HepG2 (cell line): ENCODE results near the gene CDKN1C. TPM values are rescaled to one million over a fixed set of nuclear protein-coding genes. Genes with fewer than 3 reads are reported as not detected.
A peak's percentile ranks its signal among the peaks of the same experiment; 100 is the strongest.

Experiments
- ARID5B ChIP-seq: IDR thresholded peaks from 2 replicates; pipeline ENCODE4 v1.4.0; 2020; ENCODE audit warnings: mild to moderate bottlenecking, missing genetic modification reagents
- CC2D1A ChIP-seq: sonication (generic); formaldehyde crosslinking; IDR thresholded peaks from 2 replicates; pipeline ENCODE4 v1.8.1; 2023; ENCODE audit warnings: mild to moderate bottlenecking, missing genetic modification reagents
- ELF3 ChIP-seq: IDR thresholded peaks from 2 replicates; pipeline ENCODE4 v1.6.1; 2016; ENCODE audit warnings: missing genetic modification reagents, missing compliant biosample characterization
- FOSL2 ChIP-seq: sonication (generic); formaldehyde crosslinking; IDR thresholded peaks from 2 replicates; pipeline ENCODE4 v1.4.0; 2020; ENCODE audit warnings: missing genetic modification reagents
- FOXO1 ChIP-seq: sonication (generic); formaldehyde crosslinking; IDR thresholded peaks from 2 replicates; pipeline ENCODE4 v1.4.0; 2020; ENCODE audit warnings: missing genetic modification reagents
- HIC2 ChIP-seq: sonication (generic); formaldehyde crosslinking; IDR thresholded peaks from 2 replicates; pipeline ENCODE4 v1.9.0; 2022; ENCODE audit warnings: low read depth, missing genetic modification reagents
- KMT2A ChIP-seq: sonication (generic); formaldehyde crosslinking; IDR thresholded peaks from 2 replicates; pipeline ENCODE4 v1.4.0; 2020; ENCODE audit warnings: missing genetic modification reagents
- PCBP1 ChIP-seq: fragments of 200-400 bp; formaldehyde crosslinking; IDR thresholded peaks from 2 replicates; pipeline ENCODE4 v1.6.1; 2017; ENCODE audit warnings: mild to moderate bottlenecking, low read depth, low read length, borderline replicate concordance
- SAP130 ChIP-seq: IDR thresholded peaks from 2 replicates; pipeline ENCODE4 v1.6.1; 2016; ENCODE audit warnings: low read depth
- ZFX ChIP-seq: sonication (generic); formaldehyde crosslinking; IDR thresholded peaks from 2 replicates; pipeline ENCODE4 v1.4.0; 2020; ENCODE audit warnings: mild to moderate bottlenecking, low read depth, missing genetic modification reagents, moderate library complexity
- ZKSCAN1 ChIP-seq: fragments of 150-350 bp; IDR thresholded peaks from 2 replicates; pipeline ENCODE4 v1.6.1; 2014; ENCODE audit warnings: low read length
- ZMAT3 ChIP-seq: sonication (generic); formaldehyde crosslinking; conservative IDR thresholded peaks from 2 replicates; pipeline ENCODE4 v1.7.0; 2021; ENCODE audit warnings: missing genetic modification reagents
- ZNF597 ChIP-seq: sonication (generic); formaldehyde crosslinking; IDR thresholded peaks from 2 replicates; pipeline ENCODE4 v1.5.0; 2020; ENCODE audit warnings: missing genetic modification reagents
- ZNF614 ChIP-seq: IDR thresholded peaks from 2 replicates; pipeline ENCODE4 v1.6.1; 2018; ENCODE audit warnings: missing biosample characterization, missing genetic modification reagents, inconsistent platforms, borderline replicate concordance
- ZNF687 ChIP-seq: sonication (generic); formaldehyde crosslinking; IDR thresholded peaks from 2 replicates; pipeline ENCODE4 v1.5.1; 2020; ENCODE audit warnings: mild to moderate bottlenecking, missing genetic modification reagents, moderate library complexity
- ZNF703 ChIP-seq: sonication (generic); formaldehyde crosslinking; IDR thresholded peaks from 2 replicates; pipeline ENCODE4 v1.5.1; 2020; ENCODE audit warnings: missing genetic modification reagents, mild to moderate bottlenecking, moderate library complexity, borderline replicate concordance
- ZNF775 ChIP-seq: sonication (generic); formaldehyde crosslinking; IDR thresholded peaks from 2 replicates; pipeline ENCODE4 v1.4.0; 2020; ENCODE audit warnings: missing genetic modification reagents, mild to moderate bottlenecking, moderate library complexity, borderline replicate concordance
- polyA plus RNA-seq, 8 experiments: library from polyadenylated mRNA; depleted of rRNA in 3 of 8; stranded (reverse) in 7 of 8; unstranded in 1 of 8; fragments of >200 nt; fragmentation: Illumina TruSeq in 4 of 8; extraction: Trizol in 4 of 8; gene quantifications; 2 replicates each; pipeline versions ENCODE4 v1.2.1 to v1.2.3, GENCODE V29; 2011 to 2016; ENCODE audit warnings: low read depth in 4 of 8, missing spikeins in 1 of 8, mixed read lengths in 1 of 8; ENCODE audit not compliant: insufficient read depth in 1 of 8
- total RNA-seq, 5 experiments: library from RNA; depleted of rRNA; stranded (reverse); fragments of >200 nt; fragmentation: Illumina TruSeq; extraction: Trizol; gene quantifications; 2 replicates each; pipeline ENCODE4 v1.2.3, GENCODE V29; 2016; ENCODE audit warnings: low read depth in 1 of 5

The CDKN1C gene
- total and polyA plus RNA-seq, 2 of the 13 experiments (the other 11 are each of a cell fraction or from before 2014, with no cell fraction given): not detected

GRCh38 chr11:2930704-2931419 lies 45.3 kb upstream of the CDKN1C start (continued):
- TF ChIP-seq ZMAT3 (CRISPR knock-in tag) (0 out of 2 replicates have a peak, but pooled peaks have one; percentile 23), CC2D1A (CRISPR knock-in tag) (no peak), ELF3 (0 out of 2 replicates have a peak, but pooled peaks have one; percentile 46), ZKSCAN1 (peak; percentile 74; the same call in 1 of the 2 replicates), KMT2A (CRISPR knock-in tag) (0 out of 2 replicates have a peak, but pooled peaks have one; percentile 32), PCBP1 (0 out of 2 replicates have a peak, but pooled peaks have one; percentile 68), ZNF703 (CRISPR knock-in tag) (no peak), ZNF775 (CRISPR knock-in tag) (no peak), ZNF597 (CRISPR knock-in tag) (no peak), ZFX (CRISPR knock-in tag) (peak; percentile 49), FOSL2 (CRISPR knock-in tag) (peak; percentile 57), SAP130 (peak; percentile 54), ZNF687 (CRISPR knock-in tag) (peak; percentile 46), HIC2 (CRISPR knock-in tag) (peak; percentile 95), ARID5B (CRISPR knock-in tag) (0 out of 2 replicates have a peak, but pooled peaks have one; percentile 14), ZNF614 (CRISPR knock-in tag) (peak; percentile 77), FOXO1 (CRISPR knock-in tag) (0 out of 2 replicates have a peak, but pooled peaks have one; percentile 47)
